ENCODE results near the gene DPYSL4.
"Not testable (repeated sequence)": the region's sequence is repeated elsewhere in the genome, so short reads cannot be mapped to it uniquely, and the experiment has no call there.

Gene DPYSL4

GRCh38 chr10:132154440-132154839 lies 32.3 kb upstream of the DPYSL4 start:
- FAIRE-seq: no peak

GRCh38 chr10:132154931-132155330 lies 31.8 kb upstream of the DPYSL4 start:
- DNase-seq (ENCODE audit: insufficient read length, low spot score) (no peak), FAIRE-seq (no peak)
- TF ChIP-seq POU2F2 (IDR thresholded peaks at IDR 0.05; ENCODE audit: low read depth, low read length) (no peak), PAX5 (IDR thresholded peaks at IDR 0.05; ENCODE audit: insufficient read depth, low read length, severe bottlenecking) (no peak), SPI1 (IDR thresholded peaks at IDR 0.05; ENCODE audit: low read depth, low read length) (no peak)

More at GRCh38 chr10:132154440-132154839, 32.3 kb upstream of the DPYSL4 start:
- TF ChIP-seq PAX5 (IDR thresholded peaks at IDR 0.05; ENCODE audit: insufficient read depth, low read length, severe bottlenecking) (no peak), POLR2A (IDR thresholded peaks at IDR 0.05; ENCODE audit: low read depth, low read length) (no peak), POU2F2 (IDR thresholded peaks at IDR 0.05; ENCODE audit: low read depth, low read length) (no peak), POLR2AphosphoS5 (IDR thresholded peaks at IDR 0.05; ENCODE audit: low read depth, low read length) (no peak), SPI1 (IDR thresholded peaks at IDR 0.05; ENCODE audit: low read depth, low read length) (no peak), TAF1 (IDR thresholded peaks at IDR 0.05; ENCODE audit: low read depth, low read length) (no peak)
- DNase-seq (ENCODE audit: insufficient read length, low spot score): no peak

- no peak for DNase-seq (ENCODE audit: insufficient read length, low spot score)
- no peak for TF ChIP-seq POU2F2 (IDR thresholded peaks at IDR 0.05; ENCODE audit: low read depth, low read length)
- no peak for TF ChIP-seq POLR2AphosphoS5 (IDR thresholded peaks at IDR 0.05; ENCODE audit: low read depth, low read length)
- no peak for TF ChIP-seq PAX5 (IDR thresholded peaks at IDR 0.05; ENCODE audit: insufficient read depth, low read length, severe bottlenecking)
- TF ChIP-seq POLR2A (IDR thresholded peaks at IDR 0.05; ENCODE audit: low read depth, low read length): no peak
- no peak for TF ChIP-seq SPI1 (IDR thresholded peaks at IDR 0.05; ENCODE audit: low read depth, low read length)
- no peak for TF ChIP-seq TAF1 (IDR thresholded peaks at IDR 0.05; ENCODE audit: low read depth, low read length)
- FAIRE-seq: no peak
Measured at GRCh38 chr10:132155723-132156381, 30.9 kb upstream of the DPYSL4 start.

DNA sequence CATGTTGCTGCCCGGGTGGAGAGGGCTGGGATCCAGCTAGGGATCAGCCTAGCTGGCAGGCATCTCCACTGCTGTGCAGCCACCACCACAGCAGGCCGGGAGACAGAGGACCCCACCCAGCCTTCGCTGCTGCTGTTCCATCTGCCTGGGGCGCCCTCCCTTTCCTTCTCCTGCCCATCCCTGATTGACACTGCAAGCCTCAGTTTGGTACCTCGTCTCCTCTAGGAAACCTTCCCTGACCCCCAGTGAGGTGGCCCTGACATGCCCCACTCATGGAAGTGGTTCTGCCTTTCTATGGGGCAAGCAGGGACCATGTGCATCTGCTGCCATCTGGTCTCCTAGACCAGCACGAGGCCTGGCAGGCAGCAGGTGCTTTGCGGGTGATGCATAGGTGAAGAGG lies 30.4 kb upstream of the DPYSL4 start:
- DNase-seq (ENCODE audit: insufficient read length, low spot score) (no peak), FAIRE-seq (no peak)
- TF ChIP-seq POLR2AphosphoS5 (IDR thresholded peaks at IDR 0.05; ENCODE audit: low read depth, low read length): no peak

- DNase-seq (ENCODE audit: insufficient read length, low spot score): no peak
- FAIRE-seq: no peak
Measured at GRCh38 chr10:132157101-132157500, 29.6 kb upstream of the DPYSL4 start.

DNA sequence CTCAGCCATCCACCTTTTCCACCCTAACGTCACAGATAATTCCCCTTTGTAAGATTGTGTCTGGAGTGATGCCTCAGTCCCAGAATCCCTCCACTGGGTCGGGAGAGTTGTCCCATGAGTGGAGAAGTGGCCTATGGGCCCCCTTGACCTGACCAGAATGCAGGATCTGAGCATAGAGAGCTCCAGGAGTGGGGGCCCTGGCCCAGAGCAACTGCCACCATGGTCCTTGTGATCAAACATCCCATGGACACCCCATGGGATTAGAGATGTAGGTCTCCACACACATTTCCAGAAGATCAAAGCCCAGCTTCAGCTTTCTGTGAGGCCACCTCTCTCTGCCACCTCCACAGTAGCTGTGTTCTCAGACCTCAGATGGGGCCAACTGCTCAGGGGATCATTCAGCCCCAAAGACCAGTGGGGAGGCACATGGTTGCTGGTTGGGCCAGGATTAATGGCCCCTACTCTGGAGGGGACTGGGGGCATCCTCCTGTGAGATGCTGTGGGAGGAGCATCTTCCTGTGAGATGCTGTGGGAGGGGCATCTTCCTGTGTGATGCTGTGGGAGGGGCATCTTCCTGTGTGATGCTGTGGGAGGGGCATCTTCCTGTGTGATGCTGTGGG lies 28.5 kb upstream of the DPYSL4 start:
- TF ChIP-seq POLR2AphosphoS5 (IDR thresholded peaks at IDR 0.05; ENCODE audit: low read depth, low read length) (no peak), SPI1 (IDR thresholded peaks at IDR 0.05; ENCODE audit: low read depth, low read length) (no peak), PAX5 (IDR thresholded peaks at IDR 0.05; ENCODE audit: insufficient read depth, low read length, severe bottlenecking) (no peak), TAF1 (IDR thresholded peaks at IDR 0.05; ENCODE audit: low read depth, low read length) (no peak), POLR2A (IDR thresholded peaks at IDR 0.05; ENCODE audit: low read depth, low read length) (no peak), POU2F2 (IDR thresholded peaks at IDR 0.05; ENCODE audit: low read depth, low read length) (no peak)
- FAIRE-seq: no peak
- DNase-seq (ENCODE audit: insufficient read length, low spot score): peak; percentile 56

More at GRCh38 chr10:132157101-132157500, 29.6 kb upstream of the DPYSL4 start:
- TF ChIP-seq POLR2A (IDR thresholded peaks at IDR 0.05; ENCODE audit: low read depth, low read length) (no peak), POU2F2 (IDR thresholded peaks at IDR 0.05; ENCODE audit: low read depth, low read length) (no peak)

GRCh38 chr10:132158823-132159222 lies 27.9 kb upstream of the DPYSL4 start:
- no peak for TF ChIP-seq SPI1 (IDR thresholded peaks at IDR 0.05; ENCODE audit: low read depth, low read length)
- TF ChIP-seq TAF1 (IDR thresholded peaks at IDR 0.05; ENCODE audit: low read depth, low read length): no peak
- no peak for TF ChIP-seq PAX5 (IDR thresholded peaks at IDR 0.05; ENCODE audit: insufficient read depth, low read length, severe bottlenecking)
- TF ChIP-seq POLR2A (IDR thresholded peaks at IDR 0.05; ENCODE audit: low read depth, low read length): no peak
- no peak for TF ChIP-seq POLR2AphosphoS5 (IDR thresholded peaks at IDR 0.05; ENCODE audit: low read depth, low read length)
- no peak for TF ChIP-seq POU2F2 (IDR thresholded peaks at IDR 0.05; ENCODE audit: low read depth, low read length)
- no peak for DNase-seq (ENCODE audit: insufficient read length, low spot score)
- no peak for FAIRE-seq

- FAIRE-seq; DNase-seq (ENCODE audit: insufficient read length, low spot score): not testable (repeated sequence)
Measured at GRCh38 chr10:132159302-132160230, 27.2 kb upstream of the DPYSL4 start.

DNA sequence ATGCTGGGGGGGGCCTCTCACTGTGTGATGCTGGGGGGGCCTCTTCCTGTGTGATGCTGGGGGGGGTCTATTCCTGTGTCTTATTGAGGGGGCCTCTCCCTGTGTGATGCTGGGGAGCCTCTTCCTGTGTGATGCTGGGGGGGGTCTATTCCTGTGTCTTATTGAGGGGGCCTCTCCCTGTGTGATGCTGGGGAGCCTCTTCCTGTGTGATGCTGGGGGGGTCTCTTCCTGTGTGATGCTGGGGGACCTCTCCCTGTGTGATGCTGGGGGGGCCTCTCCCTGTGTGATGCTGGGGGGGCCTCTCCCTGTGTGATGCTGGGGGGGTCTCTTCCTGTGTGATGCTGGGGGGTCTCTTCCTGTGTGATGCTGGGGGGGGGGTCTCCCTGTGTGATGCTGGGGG lies 26.5 kb upstream of the DPYSL4 start:
- not testable (repeated sequence) for DNase-seq (ENCODE audit: insufficient read length, low spot score); FAIRE-seq

DNA sequence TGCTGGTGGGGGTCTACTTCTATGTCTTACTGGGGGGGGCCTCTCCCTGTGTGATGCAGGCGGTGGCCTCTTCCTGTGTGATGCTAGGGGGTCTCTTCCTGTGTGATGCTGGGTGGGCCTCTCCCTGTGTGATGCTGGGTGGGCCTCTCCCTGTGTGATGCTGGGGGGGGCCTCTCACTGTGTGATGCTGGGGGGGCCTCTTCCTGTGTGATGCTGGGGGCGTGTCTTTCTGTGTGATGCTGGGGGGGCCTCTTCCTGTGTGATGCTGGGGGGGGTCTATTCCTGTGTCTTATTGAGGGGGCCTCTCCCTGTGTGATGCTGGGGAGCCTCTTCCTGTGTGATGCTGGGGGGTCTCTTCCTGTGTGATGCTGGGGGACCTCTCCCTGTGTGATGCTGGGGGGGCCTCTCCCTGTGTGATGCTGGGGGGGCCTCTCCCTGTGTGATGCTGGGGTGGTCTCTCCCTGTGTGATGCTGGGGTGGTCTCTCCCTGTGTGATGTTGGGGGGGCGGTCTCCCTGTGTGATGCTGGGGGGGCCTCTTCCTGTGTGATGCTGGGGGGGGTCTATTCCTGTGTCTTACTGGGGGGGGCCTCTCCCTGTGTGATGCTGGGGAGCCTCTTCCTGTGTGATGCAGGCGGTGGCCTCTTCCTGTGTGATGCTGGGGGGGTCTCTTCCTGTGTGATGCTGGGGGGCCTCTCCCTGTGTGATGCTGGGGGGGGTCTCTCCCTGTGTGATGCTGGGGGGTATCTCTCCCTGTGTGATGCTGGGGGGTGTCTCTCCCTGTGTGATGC lies 25.7 kb upstream of the DPYSL4 start:
- not testable (repeated sequence) for DNase-seq (ENCODE audit: insufficient read length, low spot score); FAIRE-seq

Data from GM12891 (cell line).